Peyer's patch (tissue), 4 donors: ENCODE results near the gene NDC1.

ENCODE experiments used
- CTCF ChIP-seq, 6 experiments: fragments of 450-650 bp in 4 of 6; fragments of 200-600 bp in 2 of 6; sonication (generic) in 1 of 6; IDR thresholded peaks; one replicate each; pipeline ENCODE4 v1.5.1; 2017 to 2019; ENCODE audit warnings: antibody characterized with exemption in 6 of 6, mild to moderate bottlenecking in 3 of 6, moderate library complexity in 1 of 6
- POLR2A ChIP-seq, 2 donors: fragments of 450-650 bp; IDR thresholded peaks; one replicate each; pipeline ENCODE4 v1.5.1; 2017; ENCODE audit warnings: antibody characterized with exemption in 2 of 2, mild to moderate bottlenecking in 2 of 2, moderate library complexity in 2 of 2

- TF ChIP-seq POLR2A (IDR thresholded peaks at IDR 0.05) (no peak), CTCF (IDR thresholded peaks at IDR 0.05) (no peak)
These were observed 74.2 kb downstream of the NDC1 start for GRCh38 chr1:53763911-53764310.
